C4-2B (cell line): ENCODE results near the gene F12.

Experiments
- ZFX ChIP-seq: fragments of 450-650 bp; IDR thresholded peaks from 2 replicates; pipeline ENCODE4 v1.6.1; 2017
- TF ChIP-seq, protein P1 (sequence below): fragments of 450-650 bp; conservative IDR thresholded peaks from 2 replicates; pipeline ENCODE4 v1.5.1; 2017; ENCODE audit warnings: mild to moderate bottlenecking

DNA sequence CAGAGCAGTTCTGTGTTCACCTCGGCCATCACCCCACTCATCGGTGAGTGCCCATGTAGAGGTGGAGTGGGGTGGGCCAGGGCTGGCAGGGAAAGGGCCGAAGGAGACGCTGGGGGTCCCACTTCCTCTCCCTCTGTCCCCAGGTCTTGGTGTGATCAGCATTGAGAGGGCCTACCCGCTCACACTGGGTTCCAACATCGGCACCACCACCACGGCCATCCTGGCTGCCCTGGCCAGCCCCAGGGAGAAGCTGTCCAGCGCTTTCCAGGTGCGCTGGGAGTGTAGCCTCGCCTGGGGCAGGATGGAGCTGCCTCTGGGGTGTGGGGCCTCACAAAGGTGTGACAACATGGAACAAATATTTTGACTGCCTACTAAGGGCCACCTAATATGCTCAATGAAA lies 12.6 kb downstream of the F12 start:
- TF ChIP-seq, protein P1, sequence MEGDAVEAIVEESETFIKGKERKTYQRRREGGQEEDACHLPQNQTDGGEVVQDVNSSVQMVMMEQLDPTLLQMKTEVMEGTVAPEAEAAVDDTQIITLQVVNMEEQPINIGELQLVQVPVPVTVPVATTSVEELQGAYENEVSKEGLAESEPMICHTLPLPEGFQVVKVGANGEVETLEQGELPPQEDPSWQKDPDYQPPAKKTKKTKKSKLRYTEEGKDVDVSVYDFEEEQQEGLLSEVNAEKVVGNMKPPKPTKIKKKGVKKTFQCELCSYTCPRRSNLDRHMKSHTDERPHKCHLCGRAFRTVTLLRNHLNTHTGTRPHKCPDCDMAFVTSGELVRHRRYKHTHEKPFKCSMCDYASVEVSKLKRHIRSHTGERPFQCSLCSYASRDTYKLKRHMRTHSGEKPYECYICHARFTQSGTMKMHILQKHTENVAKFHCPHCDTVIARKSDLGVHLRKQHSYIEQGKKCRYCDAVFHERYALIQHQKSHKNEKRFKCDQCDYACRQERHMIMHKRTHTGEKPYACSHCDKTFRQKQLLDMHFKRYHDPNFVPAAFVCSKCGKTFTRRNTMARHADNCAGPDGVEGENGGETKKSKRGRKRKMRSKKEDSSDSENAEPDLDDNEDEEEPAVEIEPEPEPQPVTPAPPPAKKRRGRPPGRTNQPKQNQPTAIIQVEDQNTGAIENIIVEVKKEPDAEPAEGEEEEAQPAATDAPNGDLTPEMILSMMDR, result no peak
- TF ChIP-seq ZFX, result no peak
